HepG2 (cell line): ENCODE results near the gene LRRC45. TPM values are rescaled to one million over a fixed set of nuclear protein-coding genes. Genes with fewer than 3 reads are reported as not detected.
A peak's percentile ranks its signal among the peaks of the same experiment; 100 is the strongest.

Experiments
- ADNP ChIP-seq: sonication (generic); formaldehyde crosslinking; IDR thresholded peaks from 2 replicates; pipeline ENCODE4 v1.4.0; 2020; ENCODE audit warnings: missing genetic modification reagents
- BORCS8-MEF2B ChIP-seq: sonication (generic); formaldehyde crosslinking; IDR thresholded peaks from 2 replicates; pipeline ENCODE4 v1.8.0; 2022; ENCODE audit warnings: mild to moderate bottlenecking, missing genetic modification reagents
- IRX3 ChIP-seq: sonication (generic); formaldehyde crosslinking; IDR thresholded peaks from 2 replicates; pipeline ENCODE4 v1.8.1; 2023; ENCODE audit warnings: mild to moderate bottlenecking, low read depth, missing genetic modification reagents, borderline replicate concordance
- MAFG ChIP-seq: sonication (generic); formaldehyde crosslinking; IDR thresholded peaks from 2 replicates; pipeline ENCODE4 v1.5.1; 2020; ENCODE audit warnings: mild to moderate bottlenecking, missing genetic modification reagents
- PTBP1 ChIP-seq: fragments of 200-400 bp; formaldehyde crosslinking; IDR thresholded peaks from 2 replicates; pipeline ENCODE4 v1.6.1; 2018; ENCODE audit warnings: low read length, low read depth; ENCODE audit not compliant: poor library complexity, severe bottlenecking
- ZFX ChIP-seq: sonication (generic); formaldehyde crosslinking; IDR thresholded peaks from 2 replicates; pipeline ENCODE4 v1.4.0; 2020; ENCODE audit warnings: mild to moderate bottlenecking, low read depth, missing genetic modification reagents, moderate library complexity
- ZNF101 ChIP-seq: sonication (generic); formaldehyde crosslinking; IDR thresholded peaks from 2 replicates; pipeline ENCODE4 v1.4.0; 2020; ENCODE audit warnings: mild to moderate bottlenecking, low read depth, missing genetic modification reagents, borderline replicate concordance
- ZNF484 ChIP-seq: sonication (generic); formaldehyde crosslinking; IDR thresholded peaks from 2 replicates; pipeline ENCODE4 v1.5.1; 2020; ENCODE audit warnings: mild to moderate bottlenecking, low read depth, missing genetic modification reagents, borderline replicate concordance
- ZNF672 ChIP-seq: sonication (generic); formaldehyde crosslinking; IDR thresholded peaks from 2 replicates; pipeline ENCODE4 v1.8.1; 2022; ENCODE audit warnings: missing genetic modification reagents
- polyA plus RNA-seq, 8 experiments: library from polyadenylated mRNA; depleted of rRNA in 3 of 8; stranded (reverse) in 7 of 8; unstranded in 1 of 8; fragments of >200 nt; fragmentation: Illumina TruSeq in 4 of 8; extraction: Trizol in 4 of 8; gene quantifications; 2 replicates each; pipeline versions ENCODE4 v1.2.1 to v1.2.3, GENCODE V29; 2011 to 2016; ENCODE audit warnings: low read depth in 4 of 8, missing spikeins in 1 of 8, mixed read lengths in 1 of 8; ENCODE audit not compliant: insufficient read depth in 1 of 8
- total RNA-seq, 5 experiments: library from RNA; depleted of rRNA; stranded (reverse); fragments of >200 nt; fragmentation: Illumina TruSeq; extraction: Trizol; gene quantifications; 2 replicates each; pipeline ENCODE4 v1.2.3, GENCODE V29; 2016; ENCODE audit warnings: low read depth in 1 of 5
- TF ChIP-seq, protein P1 (sequence below): sonication (generic); formaldehyde crosslinking; IDR thresholded peaks from 2 replicates; pipeline ENCODE4 v1.4.0; 2020; ENCODE audit warnings: missing genetic modification reagents

Gene LRRC45
- total and polyA plus RNA-seq, 2 of the 13 experiments (the other 11 are each of a cell fraction or from before 2014, with no cell fraction given), result 11.6 to 48.1 TPM

DNA sequence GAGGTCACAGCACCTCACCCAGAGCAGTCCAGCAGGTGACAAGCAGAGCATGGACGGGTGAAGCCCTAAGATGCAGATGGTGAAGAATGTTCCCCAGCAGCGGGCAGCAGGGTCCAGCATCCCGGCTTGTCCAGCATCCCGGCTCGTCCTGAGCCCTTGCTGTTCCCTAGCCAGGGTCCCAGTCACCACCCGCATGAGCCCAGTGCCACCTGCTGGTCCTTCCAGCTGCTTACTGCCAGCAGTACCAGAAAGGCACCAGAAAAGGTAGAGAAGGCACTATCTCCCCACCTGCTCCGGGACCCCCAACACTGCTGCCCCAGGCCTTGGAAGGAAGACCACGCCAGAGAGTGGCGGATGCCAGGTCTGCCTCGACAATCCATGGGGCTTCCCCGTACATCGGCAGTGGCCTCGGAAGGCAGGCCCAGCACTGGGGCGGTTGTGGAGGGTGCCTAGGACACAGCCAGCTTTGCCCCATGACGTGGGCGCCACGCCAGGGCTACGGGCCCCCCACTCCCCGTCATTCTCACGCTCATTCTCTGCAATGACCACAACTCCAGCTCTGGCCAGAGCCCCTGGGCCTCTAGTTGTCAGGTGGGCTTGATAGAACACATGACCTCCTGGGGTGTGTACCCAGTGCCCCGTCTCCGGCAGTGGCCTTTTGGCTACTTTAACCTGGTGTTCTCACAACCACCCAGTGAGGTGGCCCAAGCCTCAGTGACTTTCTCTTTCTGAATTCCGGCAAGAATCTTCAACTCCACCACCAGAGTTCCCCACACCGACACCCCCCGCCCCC lies 1.8 kb upstream of the LRRC45 start (continued):
- no peak for TF ChIP-seq MAFG (CRISPR knock-in tag)
- TF ChIP-seq IRX3, result no peak
- TF ChIP-seq, protein P1, sequence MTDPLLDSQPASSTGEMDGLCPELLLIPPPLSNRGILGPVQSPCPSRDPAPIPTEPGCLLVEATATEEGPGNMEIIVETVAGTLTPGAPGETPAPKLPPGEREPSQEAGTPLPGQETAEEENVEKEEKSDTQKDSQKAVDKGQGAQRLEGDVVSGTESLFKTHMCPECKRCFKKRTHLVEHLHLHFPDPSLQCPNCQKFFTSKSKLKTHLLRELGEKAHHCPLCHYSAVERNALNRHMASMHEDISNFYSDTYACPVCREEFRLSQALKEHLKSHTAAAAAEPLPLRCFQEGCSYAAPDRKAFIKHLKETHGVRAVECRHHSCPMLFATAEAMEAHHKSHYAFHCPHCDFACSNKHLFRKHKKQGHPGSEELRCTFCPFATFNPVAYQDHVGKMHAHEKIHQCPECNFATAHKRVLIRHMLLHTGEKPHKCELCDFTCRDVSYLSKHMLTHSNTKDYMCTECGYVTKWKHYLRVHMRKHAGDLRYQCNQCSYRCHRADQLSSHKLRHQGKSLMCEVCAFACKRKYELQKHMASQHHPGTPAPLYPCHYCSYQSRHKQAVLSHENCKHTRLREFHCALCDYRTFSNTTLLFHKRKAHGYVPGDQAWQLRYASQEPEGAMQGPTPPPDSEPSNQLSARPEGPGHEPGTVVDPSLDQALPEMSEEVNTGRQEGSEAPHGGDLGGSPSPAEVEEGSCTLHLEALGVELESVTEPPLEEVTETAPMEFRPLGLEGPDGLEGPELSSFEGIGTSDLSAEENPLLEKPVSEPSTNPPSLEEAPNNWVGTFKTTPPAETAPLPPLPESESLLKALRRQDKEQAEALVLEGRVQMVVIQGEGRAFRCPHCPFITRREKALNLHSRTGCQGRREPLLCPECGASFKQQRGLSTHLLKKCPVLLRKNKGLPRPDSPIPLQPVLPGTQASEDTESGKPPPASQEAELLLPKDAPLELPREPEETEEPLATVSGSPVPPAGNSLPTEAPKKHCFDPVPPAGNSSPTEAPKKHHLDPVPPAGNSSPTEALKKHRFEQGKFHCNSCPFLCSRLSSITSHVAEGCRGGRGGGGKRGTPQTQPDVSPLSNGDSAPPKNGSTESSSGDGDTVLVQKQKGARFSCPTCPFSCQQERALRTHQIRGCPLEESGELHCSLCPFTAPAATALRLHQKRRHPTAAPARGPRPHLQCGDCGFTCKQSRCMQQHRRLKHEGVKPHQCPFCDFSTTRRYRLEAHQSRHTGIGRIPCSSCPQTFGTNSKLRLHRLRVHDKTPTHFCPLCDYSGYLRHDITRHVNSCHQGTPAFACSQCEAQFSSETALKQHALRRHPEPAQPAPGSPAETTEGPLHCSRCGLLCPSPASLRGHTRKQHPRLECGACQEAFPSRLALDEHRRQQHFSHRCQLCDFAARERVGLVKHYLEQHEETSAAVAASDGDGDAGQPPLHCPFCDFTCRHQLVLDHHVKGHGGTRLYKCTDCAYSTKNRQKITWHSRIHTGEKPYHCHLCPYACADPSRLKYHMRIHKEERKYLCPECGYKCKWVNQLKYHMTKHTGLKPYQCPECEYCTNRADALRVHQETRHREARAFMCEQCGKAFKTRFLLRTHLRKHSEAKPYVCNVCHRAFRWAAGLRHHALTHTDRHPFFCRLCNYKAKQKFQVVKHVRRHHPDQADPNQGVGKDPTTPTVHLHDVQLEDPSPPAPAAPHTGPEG, result no peak; the same call in 1 of the 2 replicates
- TF ChIP-seq ZNF101 (CRISPR knock-in tag), result no peak
- TF ChIP-seq ZFX (CRISPR knock-in tag), result peak; percentile 44
- no peak for TF ChIP-seq ZNF672 (CRISPR knock-in tag)
- no peak for TF ChIP-seq PTBP1
- TF ChIP-seq ZNF484, result no peak
- no peak for TF ChIP-seq ADNP (CRISPR knock-in tag)
- no peak for TF ChIP-seq BORCS8-MEF2B
